Measurements from ENCODE around the gene ENTPD5.

GRCh38 chr14:73953731-73954130 lies 65.4 kb downstream of the ENTPD5 start:
- TF ChIP-seq POLR2A (IDR thresholded peaks at IDR 0.05) (no peak), CTCF (IDR thresholded peaks at IDR 0.05) (no peak)

Measured in right lobe of liver (tissue), 4 donors.